ENCODE results near the gene EXOC3L2.

- TF ChIP-seq JUN (IDR thresholded peaks at IDR 0.05; ENCODE audit: borderline replicate concordance, insufficient read depth, insufficient read length, low read depth), result no peak
- TF ChIP-seq POLR2AphosphoS5 (IDR thresholded peaks at IDR 0.05; ENCODE audit: insufficient read depth, low read depth, low read length), result no peak
- no peak for TF ChIP-seq CTCF (IDR thresholded peaks at IDR 0.05; ENCODE audit: extremely low read depth in 1 of 2, insufficient read depth in 1 of 2, low read depth in 1 of 2, low read length in 2 of 2)
- no peak for TF ChIP-seq MAX (IDR thresholded peaks at IDR 0.05; ENCODE audit: insufficient read depth, insufficient read length)
Measured at GRCh38 chr19:45245334-45245787, at the start of gene EXOC3L2.
